HK-2 (cell line): ENCODE data around the gene SLIT3.

Experiments
- DNase-seq: peaks from one replicate; pipeline ENCODE4 v3.0.0-alpha.2; 2018; ENCODE audit not compliant: unreplicated experiment

The SLIT3 gene

GRCh38 chr5:168674893-168675482 lies 626.0 kb downstream of the SLIT3 start:
- DNase-seq = no peak

GRCh38 chr5:168672888-168673287 lies 628.1 kb downstream of the SLIT3 start:
- no peak for DNase-seq

GRCh38 chr5:168672016-168672415 lies 628.9 kb downstream of the SLIT3 start:
- DNase-seq = no peak

- DNase-seq = no peak
Measured at GRCh38 chr5:168670881-168671575, 629.9 kb downstream of the SLIT3 start.

GRCh38 chr5:168669668-168670378 lies 631.1 kb downstream of the SLIT3 start:
- DNase-seq = no peak

- no peak for DNase-seq
Measured at GRCh38 chr5:168669156-168669555, 631.8 kb downstream of the SLIT3 start.

- DNase-seq = no peak
Measured at GRCh38 chr5:168668078-168668477, 632.9 kb downstream of the SLIT3 start.

GRCh38 chr5:168667301-168667840 lies 633.6 kb downstream of the SLIT3 start:
- no peak for DNase-seq

GRCh38 chr5:168666356-168666755 lies 634.6 kb downstream of the SLIT3 start:
- no peak for DNase-seq

- no peak for DNase-seq
Measured at GRCh38 chr5:168663276-168664004, 637.5 kb downstream of the SLIT3 start.

- no peak for DNase-seq
Measured at GRCh38 chr5:168661593-168662485, 639.1 kb downstream of the SLIT3 start.

GRCh38 chr5:168660691-168661090 lies 640.2 kb downstream of the SLIT3 start:
- DNase-seq = no peak

- DNase-seq = no peak
Measured at GRCh38 chr5:168659286-168659847, 641.6 kb downstream of the SLIT3 start.

- no peak for DNase-seq
Measured at GRCh38 chr5:168658394-168658793, 642.5 kb downstream of the SLIT3 start.

- DNase-seq = no peak
Measured at GRCh38 chr5:168656633-168657032, 644.3 kb downstream of the SLIT3 start.

GRCh38 chr5:168655316-168655715 lies 645.6 kb downstream of the SLIT3 start:
- no peak for DNase-seq

- no peak for DNase-seq
Measured at GRCh38 chr5:168654211-168654721, 646.7 kb downstream of the SLIT3 start.

GRCh38 chr5:168653626-168654025 lies 647.3 kb downstream of the SLIT3 start:
- DNase-seq = no peak

- DNase-seq = no peak
Measured at GRCh38 chr5:168651648-168652047, 649.3 kb downstream of the SLIT3 start.

GRCh38 chr5:168649306-168649705 lies 651.6 kb downstream of the SLIT3 start:
- no peak for DNase-seq

GRCh38 chr5:168648576-168648975 lies 652.4 kb downstream of the SLIT3 start:
- DNase-seq = no peak
